Sigmoid colon (tissue), 7 donors: Measurements from ENCODE around the gene GADD45B. TPM values are rescaled to one million over a fixed set of nuclear protein-coding genes. Genes with fewer than 3 reads are reported as not detected.

ENCODE experiments used
- DNase-seq: peaks from one replicate; pipeline ENCODE4 v3.0.0-alpha.2; 2019
- H3K27ac ChIP-seq, 4 donors: fragments of 200-600 bp; sonication (generic); one replicate each; pipeline ENCODE4 v1.5.1; 2016 to 2019; ENCODE audit warnings: mild to moderate bottlenecking in 1 of 4
- H3K27me3 ChIP-seq, 3 donors: fragments of 200-600 bp; sonication (generic); one replicate each; pipeline ENCODE4 v1.5.1; 2019; ENCODE audit warnings: mild to moderate bottlenecking in 1 of 3
- H3K36me3 ChIP-seq, 4 donors: fragments of 200-600 bp; sonication (generic); one replicate each; pipeline ENCODE4 v1.5.1; 2016 to 2019
- H3K4me1 ChIP-seq, 4 donors: fragments of 200-600 bp; sonication (generic); one replicate each; pipeline ENCODE4 v1.5.1; 2017 to 2019
- H3K4me3 ChIP-seq, 4 donors: fragments of 200-600 bp; sonication (generic); one replicate each; pipeline ENCODE4 v1.5.1; 2017 to 2019; ENCODE audit warnings: mild to moderate bottlenecking in 2 of 4, moderate library complexity in 1 of 4
- H3K9me3 ChIP-seq, 4 donors: fragments of 200-600 bp in 3 of 4; sonication (generic) in 3 of 4; one replicate each; pipeline versions ENCODE4 v1.5.1 to v1.6.1; 2013 to 2019
- EP300 ChIP-seq, 4 donors: sonication (generic); formaldehyde crosslinking; IDR thresholded peaks; one replicate each; pipeline ENCODE4 v1.6.1; 2017; ENCODE audit warnings: antibody characterized with exemption in 4 of 4
- POLR2A ChIP-seq, 2 donors: fragments of 450-650 bp; IDR thresholded peaks; one replicate each; pipeline ENCODE4 v1.6.1; 2016; ENCODE audit warnings: antibody characterized with exemption in 2 of 2, mild to moderate bottlenecking in 2 of 2, moderate library complexity in 2 of 2
- POLR2AphosphoS5 ChIP-seq, 4 donors: sonication (generic); formaldehyde crosslinking; IDR thresholded peaks; one replicate each; pipeline ENCODE4 v1.6.1; 2017; ENCODE audit warnings: antibody characterized with exemption in 4 of 4
- WGBS, 2 donors: extraction: QIAGEN DNeasy Blood & Tissue Kit; methylation state at CpG; one replicate each; pipeline ENCODE4 v1.1.7; 2013; 5-methylcytosine and 5-hydroxymethylcytosine counted together
- intact Hi-C: fragments of 100-400 bp; cut with DNase I; formaldehyde crosslinking; loops from one replicate; pipeline ENCODE4 v1.15.1; 2023
- polyA plus RNA-seq, 3 donors: library from polyadenylated mRNA; stranded (reverse); fragments of 200-250 nt; gene quantifications; one replicate each; pipeline ENCODE4 v1.2.3, GENCODE V29; 2013
- total RNA-seq, 4 donors: library from RNA; depleted of rRNA; stranded (reverse); fragments of >200 nt; gene quantifications; one replicate each; pipeline ENCODE4 v1.1.0, GENCODE V29; 2016
- TF ChIP-seq, protein P1 (sequence below), 4 experiments: fragments of 450-650 bp in 3 of 4; fragments of 200-600 bp in 1 of 4; IDR thresholded peaks; one replicate each; pipeline ENCODE4 v1.5.1; 2016 to 2019; ENCODE audit warnings: antibody characterized with exemption in 4 of 4, mild to moderate bottlenecking in 3 of 4, moderate library complexity in 2 of 4
- donor health status: healthy with polysubstance abuse.
- donor health status: Bipolar disorder and iron deficiency.
- donor health status: healthy.

Gene GADD45B
- total and polyA plus RNA-seq, 7 donors = 25.0 to 708 (median 82.0) TPM

DNA sequence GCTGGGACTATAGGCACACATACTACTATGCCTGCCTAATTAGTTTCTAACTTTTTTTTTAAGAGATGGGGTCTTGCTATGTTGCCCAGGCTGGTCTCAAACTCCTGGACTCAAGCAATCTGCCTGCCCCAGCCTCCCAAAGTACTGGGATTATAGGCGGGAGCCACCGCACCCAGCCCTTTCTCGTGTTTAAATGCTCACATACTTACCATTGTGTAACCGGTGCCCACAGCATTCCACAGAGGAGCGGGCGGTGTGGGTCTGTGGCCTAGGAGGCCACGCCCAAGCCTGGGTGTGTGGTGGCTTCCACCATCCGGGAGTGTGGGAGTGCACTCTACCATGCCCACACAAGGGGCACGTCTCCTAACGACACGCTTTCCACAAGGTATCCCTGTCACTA, 26.9 kb upstream of the GADD45B start:
- intact Hi-C loops = no loop called here
- Histone ChIP-seq H3K36me3 (peaks cover 0 to 5% (median 0%) of the 10 kb centered on the region in 4 donors), H3K4me3 (no peak overlapping the region), H3K27me3 (no peaks in the 10 kb centered on the region), H3K9me3 (no peaks in the 10 kb centered on the region), H3K27ac (no peak overlapping the region), H3K4me1 (no peaks in the 10 kb centered on the region)
- TF ChIP-seq POLR2A (IDR thresholded peaks at IDR 0.05) (no peak), POLR2AphosphoS5 (IDR thresholded peaks at IDR 0.05) (no peak), EP300 (IDR thresholded peaks at IDR 0.05) (no peak)
- TF ChIP-seq, protein P1, sequence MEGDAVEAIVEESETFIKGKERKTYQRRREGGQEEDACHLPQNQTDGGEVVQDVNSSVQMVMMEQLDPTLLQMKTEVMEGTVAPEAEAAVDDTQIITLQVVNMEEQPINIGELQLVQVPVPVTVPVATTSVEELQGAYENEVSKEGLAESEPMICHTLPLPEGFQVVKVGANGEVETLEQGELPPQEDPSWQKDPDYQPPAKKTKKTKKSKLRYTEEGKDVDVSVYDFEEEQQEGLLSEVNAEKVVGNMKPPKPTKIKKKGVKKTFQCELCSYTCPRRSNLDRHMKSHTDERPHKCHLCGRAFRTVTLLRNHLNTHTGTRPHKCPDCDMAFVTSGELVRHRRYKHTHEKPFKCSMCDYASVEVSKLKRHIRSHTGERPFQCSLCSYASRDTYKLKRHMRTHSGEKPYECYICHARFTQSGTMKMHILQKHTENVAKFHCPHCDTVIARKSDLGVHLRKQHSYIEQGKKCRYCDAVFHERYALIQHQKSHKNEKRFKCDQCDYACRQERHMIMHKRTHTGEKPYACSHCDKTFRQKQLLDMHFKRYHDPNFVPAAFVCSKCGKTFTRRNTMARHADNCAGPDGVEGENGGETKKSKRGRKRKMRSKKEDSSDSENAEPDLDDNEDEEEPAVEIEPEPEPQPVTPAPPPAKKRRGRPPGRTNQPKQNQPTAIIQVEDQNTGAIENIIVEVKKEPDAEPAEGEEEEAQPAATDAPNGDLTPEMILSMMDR (IDR thresholded peaks at IDR 0.05) = no peak
- 90 to 94% methylated on average over 11 of the region's 11 CpGs for WGBS, 2 donors
- DNase-seq = no peak

GRCh38 chr19:2451138-2451537, 24.8 kb upstream of the GADD45B start:
- H3K27ac ChIP-seq = no peak overlapping the region
- H3K36me3 ChIP-seq = no peaks in the 10 kb centered on the region
- TF ChIP-seq, protein P1 (IDR thresholded peaks at IDR 0.05) = no peak
- TF ChIP-seq POLR2A (IDR thresholded peaks at IDR 0.05) = no peak
- TF ChIP-seq EP300 (IDR thresholded peaks at IDR 0.05) = no peak
- no peak for TF ChIP-seq POLR2AphosphoS5 (IDR thresholded peaks at IDR 0.05)
- 95 to 96% methylated on average over 7 of the region's 7 CpGs for WGBS, 2 donors
- DNase-seq = no peak
- no peaks in the 10 kb centered on the region for H3K27me3 ChIP-seq
- H3K4me1 ChIP-seq = peaks cover 0 to 12% (median 10%) of the 10 kb centered on the region in 4 donors
- intact Hi-C loops = loop anchor here (10.0 kb wide), 1 partner anchor 254 kb away; the partner anchor contains the start of gene GNG7
- H3K9me3 ChIP-seq = no peaks in the 10 kb centered on the region
- no peak overlapping the region for H3K4me3 ChIP-seq

GRCh38 chr19:2451741-2452140, 24.2 kb upstream of the GADD45B start:
- Histone ChIP-seq H3K36me3 (no peaks in the 10 kb centered on the region), H3K27me3 (no peaks in the 10 kb centered on the region), H3K9me3 (no peaks in the 10 kb centered on the region), H3K4me3 (no peak overlapping the region), H3K4me1 (peaks cover 0 to 14% (median 12%) of the 10 kb centered on the region in 4 donors), H3K27ac (no peak overlapping the region)
- DNase-seq = no peak
- 94 to 96% methylated on average over 18 of the region's 18 CpGs for WGBS, 2 donors
- TF ChIP-seq POLR2A (IDR thresholded peaks at IDR 0.05) (no peak), EP300 (IDR thresholded peaks at IDR 0.05) (no peak), POLR2AphosphoS5 (IDR thresholded peaks at IDR 0.05) (no peak)
- TF ChIP-seq, protein P1 (IDR thresholded peaks at IDR 0.05) = no peak
- intact Hi-C loops = loop anchor here (10.0 kb wide), 1 partner anchor 253 kb away; the partner anchor contains the start of gene GNG7

DNA sequence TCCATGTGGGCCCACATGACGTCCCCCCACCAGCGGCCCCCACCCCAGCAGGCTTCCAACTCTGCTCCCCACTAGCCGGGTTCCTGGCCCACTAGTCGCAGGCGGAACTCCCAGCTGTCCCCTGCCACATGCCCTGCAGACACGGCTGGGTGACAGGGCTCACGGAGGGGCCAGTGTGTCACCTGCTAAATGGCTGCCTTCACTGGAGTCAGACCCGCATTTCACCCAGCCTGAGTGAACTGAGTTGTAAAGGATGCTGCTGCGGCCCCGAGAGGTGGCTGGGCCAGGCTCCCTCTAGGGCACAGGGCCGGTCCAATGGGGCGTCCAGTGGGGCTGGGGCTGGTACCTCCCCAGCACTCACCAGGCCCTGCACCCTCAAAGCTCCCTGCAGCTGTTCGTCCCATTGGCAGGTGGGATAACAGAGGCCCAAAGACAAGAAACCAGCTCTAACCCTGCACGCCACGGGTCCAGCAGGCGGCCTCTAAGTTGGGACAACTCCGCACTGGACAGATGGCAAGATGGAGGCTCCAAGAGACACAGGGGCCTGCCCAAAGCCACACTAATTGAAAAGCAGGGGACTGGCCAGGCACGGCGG, 22.4 kb upstream of the GADD45B start:
- Histone ChIP-seq H3K27ac (no peak overlapping the region), H3K9me3 (no peaks in the 10 kb centered on the region), H3K4me3 (no peak overlapping the region), H3K27me3 (no peaks in the 10 kb centered on the region), H3K4me1 (peaks cover 0 to 20% (median 14%) of the 10 kb centered on the region in 4 donors), H3K36me3 (no peaks in the 10 kb centered on the region)
- intact Hi-C loops = loop anchor here (10.0 kb wide), 1 partner anchor 251 kb away; the partner anchor contains the start of gene GNG7
- WGBS, 2 donors = 93 to 95% methylated on average over 19 of the region's 19 CpGs
- TF ChIP-seq, protein P1 (IDR thresholded peaks at IDR 0.05) = no peak
- TF ChIP-seq POLR2A (IDR thresholded peaks at IDR 0.05) = no peak
- TF ChIP-seq POLR2AphosphoS5 (IDR thresholded peaks at IDR 0.05) = no peak
- no peak for TF ChIP-seq EP300 (IDR thresholded peaks at IDR 0.05)
- no peak for DNase-seq
